SK-N-SH (cell line): ENCODE measurements around the gene DSCAML1. TPM values are rescaled to one million over a fixed set of nuclear protein-coding genes. Genes with fewer than 3 reads are reported as not detected.

Experiments
- CTCF ChIA-PET: fragments of 300-600, 350-600 bp; formaldehyde crosslinking; extraction: SDS; loops from one replicate; lab custom pipeline; 2021; lab: Yijun Ruan, JAX
- POLR2A ChIA-PET: fragments of 350-600 bp; sonication (Branson Sonifier 250); formaldehyde crosslinking; extraction: SDS; loops from one replicate; lab custom pipeline; 2020; ENCODE audit warnings: antibody characterized with exemption, inconsistent platforms; lab: Yijun Ruan, JAX
- DNase-seq: peaks from one replicate; pipeline ENCODE4 v3.0.0; 2012
- H2AFZ ChIP-seq: fragments of 200-600 bp; sonication (generic); 2 replicates; pipeline ENCODE4 v1.8.1; 2016; ENCODE audit warnings: antibody characterized with exemption, mild to moderate bottlenecking, low read depth
- H3F3A ChIP-seq: fragments of 200-600 bp; sonication (generic); replicated peaks from 2 replicates; pipeline ENCODE3; 2016; ENCODE audit warnings: antibody characterized with exemption, mild to moderate bottlenecking; ENCODE audit not compliant: insufficient read depth
- H3K27ac ChIP-seq, 2 experiments: fragments of 200-500 bp in 1 of 2; fragments of 200-600 bp in 1 of 2; sonication (Bioruptor generic) in 1 of 2; sonication (generic), shearing (Covaris generic) in 1 of 2; 2 replicates each; pipeline versions ENCODE4 v1.5.1 to v1.6.1; 2014 to 2016; ENCODE audit warnings: low read depth in 2 of 2, inconsistent platforms in 1 of 2, low read length in 1 of 2, mild to moderate bottlenecking in 1 of 2, mixed read lengths in 1 of 2
- H3K27me3 ChIP-seq: fragments of 200-600 bp; sonication (generic), shearing (Covaris generic); 2 replicates; pipeline ENCODE4 v1.6.1; 2016; ENCODE audit warnings: mixed run types; ENCODE audit not compliant: insufficient read depth
- H3K36me3 ChIP-seq, 2 experiments: fragments of 200-500 bp in 1 of 2; fragments of 200-600 bp in 1 of 2; sonication (Bioruptor generic) in 1 of 2; sonication (generic) in 1 of 2; replicated peaks in 1 of 2; 2 replicates each; pipeline versions ENCODE3 to v1.5.1; 2014 to 2016; ENCODE audit warnings: low read length in 1 of 2, mild to moderate bottlenecking in 1 of 2; ENCODE audit not compliant: insufficient read depth in 2 of 2, control insufficient read depth in 1 of 2
- H3K4me1 ChIP-seq, 2 experiments: fragments of 200-500 bp in 1 of 2; fragments of 200-600 bp in 1 of 2; sonication (Bioruptor generic) in 1 of 2; sonication (generic), shearing (Covaris generic) in 1 of 2; 2 replicates each; pipeline versions ENCODE4 v1.5.1 to v1.6.1; 2014 to 2016; ENCODE audit warnings: low read depth in 1 of 2, low read length in 1 of 2, mixed run types in 1 of 2; ENCODE audit not compliant: insufficient read depth in 2 of 2, control insufficient read depth in 1 of 2
- H3K4me2 ChIP-seq: fragments of 200-600 bp; sonication (generic), shearing (Covaris generic); 2 replicates; pipeline ENCODE4 v1.6.1; 2017; ENCODE audit warnings: mixed run types
- H3K4me3 ChIP-seq, 2 experiments: fragments of 200-500 bp in 1 of 2; fragments of 200-600 bp in 1 of 2; sonication (Bioruptor generic) in 1 of 2; sonication (generic), shearing (Covaris generic) in 1 of 2; 2 replicates each; pipeline versions ENCODE4 v1.5.1 to v1.8.1; 2014 to 2016; ENCODE audit warnings: low read depth in 2 of 2, inconsistent platforms in 1 of 2, low read length in 1 of 2, mild to moderate bottlenecking in 1 of 2, mixed read lengths in 1 of 2, moderate library complexity in 1 of 2
- H3K79me2 ChIP-seq: fragments of 200-600 bp; sonication (generic); 2 replicates; pipeline ENCODE4 v1.8.1; 2017; ENCODE audit warnings: mild to moderate bottlenecking; ENCODE audit not compliant: insufficient read depth
- H3K9ac ChIP-seq: fragments of 200-600 bp; sonication (generic); 2 replicates; pipeline ENCODE4 v1.6.1; 2017; ENCODE audit warnings: mixed run types
- H3K9me2 ChIP-seq: fragments of 200-600 bp; sonication (generic); 2 replicates; pipeline ENCODE4 v1.6.1; 2017; ENCODE audit warnings: mixed run types
- H3K9me3 ChIP-seq: fragments of 200-600 bp; sonication (generic); 2 replicates; pipeline ENCODE4 v1.6.1; 2017; ENCODE audit warnings: mixed run types, mild to moderate bottlenecking, moderate library complexity
- H4K20me1 ChIP-seq: fragments of 200-600 bp; sonication (generic); 2 replicates; pipeline ENCODE4 v1.6.1; 2017; ENCODE audit warnings: mild to moderate bottlenecking, mixed run types; ENCODE audit not compliant: insufficient read depth
- ELF1 ChIP-seq: IDR thresholded peaks from 2 replicates; pipeline ENCODE4 v1.4.0; 2012
- EZH2phosphoT487 ChIP-seq: fragments of 200-600 bp; sonication (generic); IDR thresholded peaks from 2 replicates; pipeline ENCODE4 v1.6.1; 2017; ENCODE audit warnings: low read depth, mixed run types, mild to moderate bottlenecking, antibody characterized with exemption, moderate library complexity, borderline replicate concordance
- FOSL2 ChIP-seq: IDR thresholded peaks from 2 replicates; pipeline ENCODE4 v1.4.0; 2012; ENCODE audit warnings: low read depth, mild to moderate bottlenecking, moderate library complexity, borderline replicate concordance
- FOXM1 ChIP-seq: IDR thresholded peaks from 2 replicates; pipeline ENCODE4 v1.4.0; 2012; ENCODE audit warnings: low read depth, mild to moderate bottlenecking
- GATA2 ChIP-seq: sonication (generic); formaldehyde crosslinking; IDR thresholded peaks from 2 replicates; pipeline ENCODE4 v1.5.0; 2020; ENCODE audit warnings: mild to moderate bottlenecking, missing genetic modification reagents
- IRF3 ChIP-seq: fragments of 150-350 bp; IDR thresholded peaks from 2 replicates; pipeline ENCODE4 v1.6.1; 2016; ENCODE audit warnings: mild to moderate bottlenecking, low read depth, low read length
- PBX3 ChIP-seq: IDR thresholded peaks from 2 replicates; pipeline ENCODE4; 2012
- RAD21 ChIP-seq: IDR thresholded peaks from 2 replicates; pipeline ENCODE4 v1.6.1; 2012; ENCODE audit warnings: mild to moderate bottlenecking, low read length
- TAF1 ChIP-seq: IDR thresholded peaks from 2 replicates; pipeline ENCODE4 v1.6.1; 2012; ENCODE audit warnings: low read depth, mild to moderate bottlenecking, low read length, moderate library complexity, borderline replicate concordance
- WGBS: methylation state at CpG from one replicate; pipeline ENCODE4 v1.1.6; 2017; ENCODE audit warnings: low lambda C conversion rate; 5-methylcytosine and 5-hydroxymethylcytosine counted together
- polyA plus RNA-seq, 3 experiments: library from polyadenylated mRNA; depleted of rRNA; stranded (reverse); fragments of >200 nt; gene quantifications; 2 replicates each; pipeline ENCODE4 v1.2.3, GENCODE V29; 2012
- TF ChIP-seq, protein P1 (sequence below): fragments of 200-600 bp; sonication (generic); IDR thresholded peaks from 2 replicates; pipeline ENCODE4 v1.6.1; 2017; ENCODE audit warnings: antibody characterized with exemption, mild to moderate bottlenecking, moderate library complexity

Gene DSCAML1
- polyA plus RNA-seq, 1 of the 3 experiments (the other 2 are of a cell fraction), result not detected

- no peaks in the 10 kb centered on the region for H3K9me3 ChIP-seq
- peaks cover 0 to 1% of the 10 kb centered on the region in 2 experiments; a peak in 1 of 4 replicates for H3K4me1 ChIP-seq
- H2AFZ ChIP-seq, result no peak overlapping the region
- ChIA-PET CTCF (interaction anchor here (1.1 kb wide), 1 partner anchor 14 kb away, joined by 3 read pairs; no protein-coding TSS in a partner anchor), POLR2A (no interaction called here)
- DNase-seq, result no peak
- no peaks in the 10 kb centered on the region for H3K9me2 ChIP-seq
- no peaks in the 10 kb centered on the region for H3K36me3 ChIP-seq
- TF ChIP-seq TAF1, result no peak
- TF ChIP-seq, protein P1, sequence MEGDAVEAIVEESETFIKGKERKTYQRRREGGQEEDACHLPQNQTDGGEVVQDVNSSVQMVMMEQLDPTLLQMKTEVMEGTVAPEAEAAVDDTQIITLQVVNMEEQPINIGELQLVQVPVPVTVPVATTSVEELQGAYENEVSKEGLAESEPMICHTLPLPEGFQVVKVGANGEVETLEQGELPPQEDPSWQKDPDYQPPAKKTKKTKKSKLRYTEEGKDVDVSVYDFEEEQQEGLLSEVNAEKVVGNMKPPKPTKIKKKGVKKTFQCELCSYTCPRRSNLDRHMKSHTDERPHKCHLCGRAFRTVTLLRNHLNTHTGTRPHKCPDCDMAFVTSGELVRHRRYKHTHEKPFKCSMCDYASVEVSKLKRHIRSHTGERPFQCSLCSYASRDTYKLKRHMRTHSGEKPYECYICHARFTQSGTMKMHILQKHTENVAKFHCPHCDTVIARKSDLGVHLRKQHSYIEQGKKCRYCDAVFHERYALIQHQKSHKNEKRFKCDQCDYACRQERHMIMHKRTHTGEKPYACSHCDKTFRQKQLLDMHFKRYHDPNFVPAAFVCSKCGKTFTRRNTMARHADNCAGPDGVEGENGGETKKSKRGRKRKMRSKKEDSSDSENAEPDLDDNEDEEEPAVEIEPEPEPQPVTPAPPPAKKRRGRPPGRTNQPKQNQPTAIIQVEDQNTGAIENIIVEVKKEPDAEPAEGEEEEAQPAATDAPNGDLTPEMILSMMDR, result no peak
- TF ChIP-seq FOSL2, result no peak
- no peak for TF ChIP-seq IRF3
- TF ChIP-seq PBX3, result no peak
- TF ChIP-seq FOXM1, result no peak
- no peak for TF ChIP-seq ELF1
- no peak for TF ChIP-seq EZH2phosphoT487
- no peak for TF ChIP-seq GATA2 (CRISPR knock-in tag)
- peaks cover 6% of the 10 kb centered on the region; the same call in 1 of the 2 replicates for H3K27me3 ChIP-seq
- H4K20me1 ChIP-seq, result no peaks in the 10 kb centered on the region
- H3K9ac ChIP-seq, result no peak overlapping the region
- H3K4me3 ChIP-seq, result no peak overlapping the region
- no peaks in the 10 kb centered on the region for H3K79me2 ChIP-seq
- no peak overlapping the region for H3K4me2 ChIP-seq
- H3K27ac ChIP-seq, result no peak overlapping the region
- no peaks in the 10 kb centered on the region for H3F3A ChIP-seq
- 36% methylated on average over 3 of the region's 3 CpGs for WGBS
These were observed 103.7 kb downstream of the DSCAML1 start for GRCh38 chr11:117693344-117693743.

DNA sequence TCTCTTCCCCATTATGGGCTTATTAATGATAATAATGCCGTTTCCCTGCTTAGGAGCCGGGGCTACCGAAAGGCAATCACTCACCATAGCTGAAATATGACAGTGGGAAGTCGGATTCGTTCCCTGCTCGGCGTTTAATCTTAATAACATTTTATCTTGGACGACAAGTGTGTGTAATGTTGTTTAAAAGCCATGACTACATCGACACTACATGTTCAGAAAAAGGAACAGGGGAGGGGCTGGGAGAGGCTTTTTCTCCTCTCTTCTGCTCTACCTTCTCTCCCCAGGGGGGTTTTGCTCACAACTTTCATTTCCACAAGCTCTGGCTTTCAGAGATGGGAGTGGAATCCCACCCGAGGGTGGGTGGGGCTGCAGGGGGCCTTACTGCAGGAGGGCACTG is 105.5 kb downstream of the DSCAML1 start:
- Histone ChIP-seq H3K36me3 (no peaks in the 10 kb centered on the region), H3K4me3 (no peak overlapping the region), H3K4me2 (no peak overlapping the region), H3K79me2 (no peaks in the 10 kb centered on the region), H3K27ac (no peak overlapping the region), H3K9ac (no peak overlapping the region), H3K4me1 (peaks cover 0 to 7% of the 10 kb centered on the region in 2 experiments; a peak in 1 of 4 replicates), H3K27me3 (peaks cover 6% of the 10 kb centered on the region; the same call in 1 of the 2 replicates), H4K20me1 (no peaks in the 10 kb centered on the region), H2AFZ (no peak overlapping the region), H3F3A (no peaks in the 10 kb centered on the region), H3K9me3 (no peaks in the 10 kb centered on the region), H3K9me2 (no peaks in the 10 kb centered on the region)
- ChIA-PET POLR2A (no interaction called here), CTCF (interaction anchor here (1.1 to 1.5 kb wide), 2 partner anchors 8 to 248 kb away, joined by 3 to 4 read pairs; no protein-coding TSS in a partner anchor)
- WGBS, result 43% methylated on average over 10 of the region's 10 CpGs
- TF ChIP-seq RAD21, result no peak
- no peak for DNase-seq
